Measurements from ENCODE around the gene CARMIL1. TPM values are rescaled to one million over a fixed set of nuclear protein-coding genes. Genes with fewer than 3 reads are reported as not detected.

CARMIL1 gene
- polyA plus RNA-seq, 1 of the 3 experiments (the other 2 are of a cell fraction) = 1.7 TPM

GRCh38 chr6:25318589-25318988 is 39.4 kb downstream of the CARMIL1 start:
- Histone ChIP-seq H3K36me3 (replicated peaks in 1 of 2; ENCODE audit: control insufficient read depth in 1 of 2, insufficient read depth in 2 of 2, low read length in 1 of 2) (no peaks in the 10 kb centered on the region), H3K9ac (no peak overlapping the region), H3K9me2 (no peaks in the 10 kb centered on the region), H3K9me3 (no peaks in the 10 kb centered on the region), H3F3A (replicated peaks; ENCODE audit: insufficient read depth) (no peaks in the 10 kb centered on the region), H3K79me2 (ENCODE audit: insufficient read depth) (peaks cover 2% of the 10 kb centered on the region; the same call in 1 of the 2 replicates), H2AFZ (ENCODE audit: low read depth) (no peak overlapping the region), H3K4me3 (ENCODE audit: low read depth in 2 of 2, low read length in 1 of 2) (no peak overlapping the region), H4K20me1 (ENCODE audit: insufficient read depth) (0 out of 2 replicates have a peak, but pooled peaks cover 5% of the 10 kb centered on the region), H3K27ac (ENCODE audit: low read depth in 2 of 2, low read length in 1 of 2) (no peak overlapping the region), H3K27me3 (ENCODE audit: insufficient read depth) (no peaks in the 10 kb centered on the region), H3K4me1 (ENCODE audit: control insufficient read depth in 1 of 2, insufficient read depth in 2 of 2, low read depth in 1 of 2, low read length in 1 of 2) (no peaks in the 10 kb centered on the region; a peak in 2 of 4 replicates), H3K4me2 (no peak overlapping the region)
- WGBS (ENCODE audit: low lambda C conversion rate) = 95% methylated on average over 6 of the region's 6 CpGs
- no peak for DNase-seq
- ChIA-PET POLR2A (no interaction called here), CTCF (interaction anchor here (1.8 kb wide), 1 partner anchor 11 kb away, joined by 5 read pairs; no protein-coding TSS in a partner anchor)
- TF ChIP-seq SMC3 (IDR thresholded peaks at IDR 0.05; ENCODE audit: low read depth, low read length) (no peak), MAX (IDR thresholded peaks at IDR 0.05; ENCODE audit: low read depth) (no peak), SIN3A (IDR thresholded peaks at IDR 0.05; ENCODE audit: borderline replicate concordance, low read depth, low read length) (no peak), EP300 (IDR thresholded peaks at IDR 0.05; ENCODE audit: borderline replicate concordance in 1 of 2, low read depth in 1 of 2, low read length in 1 of 2) (no peak), RAD21 (IDR thresholded peaks at IDR 0.05; ENCODE audit: low read length) (no peak), USF1 (IDR thresholded peaks at IDR 0.05; ENCODE audit: borderline replicate concordance, low read depth) (no peak), TEAD4 (IDR thresholded peaks at IDR 0.05; ENCODE audit: borderline replicate concordance, insufficient read depth) (no peak), RFX5 (IDR thresholded peaks at IDR 0.05; ENCODE audit: low read length) (no peak), CTCF (IDR thresholded peaks at IDR 0.05) (no peak), TAF1 (IDR thresholded peaks at IDR 0.05; ENCODE audit: borderline replicate concordance, low read depth, low read length) (no peak), NFIC (IDR thresholded peaks at IDR 0.05; ENCODE audit: borderline replicate concordance) (no peak), RXRA (IDR thresholded peaks at IDR 0.05; ENCODE audit: borderline replicate concordance, low read depth) (no peak), NRF1 (IDR thresholded peaks at IDR 0.05; ENCODE audit: low read depth, low read length) (no peak), PBX3 (IDR thresholded peaks at IDR 0.05) (no peak), JUND (IDR thresholded peaks at IDR 0.05) (no peak), TCF12 (IDR thresholded peaks at IDR 0.05) (no peak), YY1 (IDR thresholded peaks at IDR 0.05; ENCODE audit: low read depth) (no peak)
